Measurements from ENCODE around the gene TNFSF4.
"Not testable (repeated sequence)": the region's sequence is repeated elsewhere in the genome, so short reads cannot be mapped to it uniquely, and the experiment has no call there.

The TNFSF4 gene

DNA sequence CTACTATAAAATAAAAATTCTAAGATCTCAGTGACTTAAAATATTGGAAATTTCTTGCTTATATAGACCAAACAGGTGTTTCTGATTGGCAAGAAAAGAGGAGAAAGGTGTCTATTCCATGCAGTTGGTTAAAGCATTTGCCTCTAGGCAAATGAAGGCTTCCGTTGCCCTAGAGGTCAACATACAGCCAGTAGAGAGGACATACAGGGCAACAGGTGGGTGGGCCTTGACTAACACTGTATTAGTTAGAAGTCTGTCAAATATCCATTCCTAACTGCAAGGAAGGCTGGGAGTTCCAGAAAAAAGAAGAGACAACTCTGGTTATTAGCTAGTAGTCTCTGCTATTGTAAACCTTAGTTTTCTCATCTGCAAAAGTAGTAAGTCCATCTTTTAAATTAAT lies 43.0 kb downstream of the TNFSF4 start:
- no peak for DNase-seq (ENCODE audit: low read depth in 1 of 2, low spot score in 1 of 2)

- no peak for DNase-seq (ENCODE audit: low read depth in 1 of 2, low spot score in 1 of 2)
Observed at GRCh38 chr1:173163222-173163621, 43.9 kb downstream of the TNFSF4 start.

DNA sequence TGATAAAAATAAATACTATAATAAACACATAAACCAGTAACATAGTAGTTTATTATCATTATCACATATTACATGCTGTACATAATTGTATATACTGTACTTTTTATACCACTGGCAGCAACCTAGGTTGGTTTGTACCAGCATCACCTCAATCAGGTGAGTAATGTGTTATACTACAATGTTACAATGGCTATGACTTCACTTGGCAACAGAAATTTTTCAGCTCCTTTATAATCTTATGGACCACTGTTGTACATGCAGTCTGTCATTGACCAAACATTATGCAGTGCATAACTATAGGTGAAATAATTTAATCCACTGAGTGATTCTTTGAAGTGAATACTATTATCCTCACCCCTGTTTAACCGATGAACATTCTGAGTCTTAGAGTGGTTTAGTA lies 44.5 kb downstream of the TNFSF4 start:
- DNase-seq (ENCODE audit: low read depth in 1 of 2, low spot score in 1 of 2), result no peak

DNA sequence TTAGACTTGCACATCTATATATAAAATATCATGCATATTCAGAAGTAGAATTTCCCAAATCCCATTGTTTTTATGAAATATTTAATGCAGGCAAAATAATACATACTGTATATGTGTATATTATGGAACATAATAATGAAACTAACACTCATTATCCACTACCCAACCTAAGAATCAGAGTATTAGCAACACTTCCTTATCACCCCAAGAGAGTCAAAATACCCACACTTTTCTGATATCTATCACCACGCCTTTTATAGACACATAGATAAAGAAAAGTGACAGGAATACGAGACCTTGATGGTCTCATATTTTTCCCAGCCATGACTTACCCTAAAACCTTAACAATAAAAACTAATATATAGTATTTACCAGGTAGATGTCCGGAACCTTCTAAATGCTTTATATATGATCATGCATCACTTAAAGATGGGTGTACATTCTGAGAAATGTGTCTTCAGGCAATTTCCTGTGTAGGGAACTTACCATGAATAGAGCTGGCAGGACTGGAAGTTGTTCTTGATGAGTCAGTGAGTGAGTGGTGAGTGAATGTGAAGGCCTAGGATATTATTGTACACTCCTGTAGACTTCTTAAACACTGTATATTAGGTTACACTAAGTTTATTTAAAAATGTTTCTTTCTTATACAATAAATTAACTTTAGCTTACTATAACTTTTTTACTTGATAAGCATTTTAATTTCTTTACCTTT lies 45.5 kb downstream of the TNFSF4 start:
- DNase-seq (ENCODE audit: low read depth in 1 of 2, low spot score in 1 of 2), result no peak

DNA sequence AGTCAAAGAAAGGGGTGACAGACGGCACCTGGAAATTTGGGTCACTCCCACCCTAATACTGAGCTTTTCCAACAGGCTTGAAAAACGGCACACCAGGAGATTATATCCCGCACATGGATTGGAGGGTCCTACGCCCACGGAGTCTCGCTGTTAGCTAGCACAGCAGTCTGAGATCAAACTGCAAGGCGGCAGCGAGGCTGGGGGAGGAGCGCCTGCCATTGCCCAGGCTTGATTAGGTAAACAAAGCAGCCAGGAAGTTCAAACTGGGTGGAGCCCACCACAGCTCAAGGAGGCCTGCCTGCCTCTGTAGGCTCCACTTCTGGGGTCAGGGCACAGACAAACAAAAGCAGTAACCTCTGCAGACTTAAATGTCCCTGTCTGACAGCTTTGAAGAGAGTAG lies 53.2 kb downstream of the TNFSF4 start:
- DNase-seq (ENCODE audit: low read depth in 1 of 2, low spot score in 1 of 2), result not testable (repeated sequence)

GRCh38 chr1:173153503-173153902 lies 53.6 kb downstream of the TNFSF4 start:
- no peak for DNase-seq (ENCODE audit: low read depth in 1 of 2, low spot score in 1 of 2)

DNA sequence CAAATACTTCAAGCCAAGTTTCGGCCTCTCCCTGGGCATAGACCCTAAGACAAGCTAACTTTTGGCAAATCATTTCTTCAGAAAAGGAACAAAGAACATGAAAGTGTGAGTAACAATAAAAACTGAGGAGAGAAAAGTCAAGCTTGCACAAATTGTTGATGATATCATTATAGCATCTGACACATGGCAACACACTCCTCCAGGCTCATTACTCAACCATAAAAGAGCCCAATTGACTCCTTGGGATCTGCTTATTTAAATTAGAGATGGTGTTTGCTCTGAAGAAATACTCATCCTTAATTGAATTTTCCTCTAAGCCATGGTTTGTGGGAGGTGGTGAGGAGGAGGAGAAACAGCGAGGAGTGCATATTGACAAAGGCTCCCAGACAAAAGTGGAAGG lies 54.5 kb downstream of the TNFSF4 start:
- DNase-seq (ENCODE audit: low read depth in 1 of 2, low spot score in 1 of 2), result no peak

DNA sequence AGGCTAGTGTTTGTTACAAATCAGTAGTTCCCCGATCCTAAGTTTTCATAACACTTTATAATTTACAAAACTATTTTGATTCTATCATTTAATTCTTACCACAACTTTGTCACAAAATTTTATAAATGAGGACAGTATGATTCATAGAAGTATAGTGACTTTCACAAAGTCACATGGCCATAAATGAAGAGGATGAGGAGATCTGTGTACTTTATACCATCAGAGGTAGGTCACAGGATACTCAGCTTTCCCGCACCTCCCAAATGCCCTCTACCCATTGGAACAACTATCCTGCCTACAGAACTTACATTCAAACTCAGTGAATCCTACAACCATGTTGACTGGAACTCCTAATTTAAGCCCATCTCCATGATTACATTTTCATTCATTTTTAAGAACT lies 56.3 kb downstream of the TNFSF4 start:
- DNase-seq (ENCODE audit: low read depth in 1 of 2, low spot score in 1 of 2), result no peak

DNA sequence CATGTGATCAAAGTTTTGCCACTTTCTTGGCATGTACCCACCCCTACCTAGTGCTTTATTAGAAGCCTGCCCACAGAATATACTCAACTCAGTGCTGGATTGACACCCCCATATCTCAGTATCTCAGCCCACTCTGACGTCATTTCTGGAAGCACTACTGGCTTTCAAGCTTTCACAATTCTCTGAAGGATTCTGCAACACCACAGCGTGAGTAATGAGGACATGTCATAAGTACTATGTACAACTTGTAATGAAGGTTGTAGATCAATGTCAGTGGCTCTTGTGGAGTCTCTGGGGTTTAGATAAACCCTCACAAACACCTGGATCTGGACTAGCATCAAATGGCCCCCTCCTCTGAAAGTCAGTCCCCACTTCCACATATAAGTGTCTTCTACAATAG lies 57.2 kb downstream of the TNFSF4 start:
- no peak for DNase-seq (ENCODE audit: low read depth in 1 of 2, low spot score in 1 of 2)

GRCh38 chr1:173148971-173149370 lies 58.2 kb downstream of the TNFSF4 start:
- DNase-seq (ENCODE audit: low read depth in 1 of 2, low spot score in 1 of 2), result no peak

- DNase-seq (ENCODE audit: low read depth in 1 of 2, low spot score in 1 of 2), result no peak
Observed at GRCh38 chr1:173148545-173148944, 58.6 kb downstream of the TNFSF4 start.

DNA sequence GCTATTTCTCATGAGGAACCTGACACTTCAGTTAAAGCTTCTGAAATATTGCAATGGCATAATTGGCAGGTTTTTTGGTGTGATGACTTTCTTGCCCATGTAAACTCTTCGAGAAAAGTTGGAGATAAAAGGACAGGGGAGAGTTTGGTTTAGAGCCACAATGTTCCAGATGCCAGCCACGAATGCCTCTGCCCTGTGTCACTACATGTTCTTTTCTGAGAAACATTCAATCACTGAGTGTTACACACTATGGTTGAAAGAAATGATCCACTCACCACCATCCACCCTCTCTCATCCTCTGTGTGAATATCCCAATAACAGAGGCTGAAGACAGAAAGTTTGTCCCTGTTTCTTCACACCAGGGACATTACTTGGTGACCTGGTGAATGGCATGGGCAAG lies 66.4 kb downstream of the TNFSF4 start:
- no peak for DNase-seq (ENCODE audit: low read depth in 1 of 2, low spot score in 1 of 2)

GRCh38 chr1:173139706-173140105 lies 67.4 kb downstream of the TNFSF4 start:
- no peak for DNase-seq (ENCODE audit: low read depth in 1 of 2, low spot score in 1 of 2)

GRCh38 chr1:173137107-173137706 lies 69.9 kb downstream of the TNFSF4 start:
- DNase-seq (ENCODE audit: low read depth in 1 of 2, low spot score in 1 of 2), result no peak

- no peak for DNase-seq (ENCODE audit: low read depth in 1 of 2, low spot score in 1 of 2)
Observed at GRCh38 chr1:173134800-173135199, 72.3 kb downstream of the TNFSF4 start.

DNA sequence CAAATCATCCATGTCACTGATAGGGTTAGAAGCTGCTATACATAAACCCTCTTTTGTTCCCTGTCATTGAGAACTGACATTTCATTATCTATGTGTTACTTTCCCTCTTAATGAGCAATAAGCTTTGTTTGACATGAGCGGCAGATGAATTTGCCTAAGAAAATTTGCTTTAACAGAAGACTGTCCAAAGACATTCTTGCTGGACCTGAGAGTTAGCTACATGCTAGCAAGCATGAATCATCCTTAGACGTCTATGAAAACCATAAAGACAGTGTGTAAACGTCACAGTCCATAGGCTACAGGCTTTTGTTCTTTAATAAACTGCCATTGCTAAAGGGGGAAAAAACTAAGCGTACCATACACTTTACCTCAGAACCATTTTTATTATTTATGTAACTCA lies 73.1 kb downstream of the TNFSF4 start:
- DNase-seq (ENCODE audit: low read depth in 1 of 2, low spot score in 1 of 2), result no peak
